GM12878 (cell line): ENCODE measurements around the gene TRIM32. TPM values are rescaled to one million over a fixed set of nuclear protein-coding genes. Genes with fewer than 3 reads are reported as not detected.

Experiments
- ATAC-seq: fragments of 200-7000 bp; cut with Tn5 transposase; 3 replicates; pipeline ENCODE4 v1.9.1; 2020; ENCODE audit warnings: mild to moderate bottlenecking, moderate library complexity
- BruUV-seq: library from RNA; stranded (reverse); fragments of 400-500 nt; replicated peaks from 2 replicates; lab custom pipeline; 2021; lab: Mats Ljungman, UMichigan
- CTCF ChIA-PET: fragments of 300-600 bp; sonication (Branson Sonifier 250); formaldehyde crosslinking; extraction: SDS; loops from one replicate; lab custom pipeline; 2021; ENCODE audit warnings: inconsistent platforms; lab: Yijun Ruan, JAX
- POLR2A ChIA-PET: fragments of 350-600 bp; formaldehyde crosslinking; extraction: SDS; loops from one replicate; lab custom pipeline; 2021; ENCODE audit warnings: inconsistent platforms; lab: Charles Lee
- RAD21 ChIA-PET: fragments of 300-600 bp; sonication (Branson Sonifier 250); formaldehyde crosslinking; loops from one replicate; lab custom pipeline; 2023; ENCODE audit warnings: antibody characterized with exemption; ENCODE audit not compliant: unreplicated experiment; lab: Charles Lee
- SMC1A ChIA-PET: fragments of 300-600 bp; sonication (Branson Sonifier 250); formaldehyde crosslinking; loops from one replicate; lab custom pipeline; 2023; ENCODE audit not compliant: unreplicated experiment, uncharacterized antibody; lab: Charles Lee
- DNase-seq: peaks from one replicate; pipeline ENCODE4 v3.0.0-alpha.2; 2011; ENCODE audit warnings: low read depth, low spot score
- FAIRE-seq: peaks from 3 replicates; lab custom pipeline; 2011; peaks lifted over from hg19 to GRCh38; lab: Jason Lieb, UNC
- H2AFZ ChIP-seq: 2 replicates; pipeline ENCODE4 v1.6.0; 2011; ENCODE audit warnings: low read depth, low read length, control low read depth; ENCODE audit not compliant: control insufficient read depth
- H3K27ac ChIP-seq: 2 replicates; pipeline ENCODE4 v1.5.1; 2011; ENCODE audit warnings: control low read depth; ENCODE audit not compliant: control insufficient read depth, insufficient read depth
- H3K27me3 ChIP-seq, 2 experiments: replicated peaks in 1 of 2; 2 replicates each; pipeline versions ENCODE4 v1.6.0 to v1.6.1; 2011; ENCODE audit warnings: low read length in 1 of 2; ENCODE audit not compliant: control insufficient read depth in 2 of 2, insufficient read depth in 2 of 2
- H3K36me3 ChIP-seq, 2 experiments: 2 replicates each; pipeline ENCODE4 v1.5.1; 2011; ENCODE audit warnings: low read length in 1 of 2; ENCODE audit not compliant: control insufficient read depth in 2 of 2, insufficient read depth in 2 of 2
- H3K4me1 ChIP-seq: 2 replicates; pipeline ENCODE4 v1.6.1; 2011; ENCODE audit warnings: mild to moderate bottlenecking, low read length, moderate library complexity, mixed read lengths; ENCODE audit not compliant: control insufficient read depth, insufficient read depth
- H3K4me2 ChIP-seq: 2 replicates; pipeline ENCODE4 v1.6.0; 2011; ENCODE audit warnings: control low read depth; ENCODE audit not compliant: control insufficient read depth, insufficient read depth
- H3K4me3 ChIP-seq: fragments of 200-600 bp; sonication (generic); 2 replicates; pipeline ENCODE4 v1.5.1; 2016
- H3K79me2 ChIP-seq: 2 replicates; pipeline ENCODE4 v1.6.0; 2011; ENCODE audit warnings: low read length; ENCODE audit not compliant: control insufficient read depth, insufficient read depth
- H3K9ac ChIP-seq: 2 replicates; pipeline ENCODE4 v1.8.0; 2011; ENCODE audit warnings: low read length, control low read depth, mixed read lengths; ENCODE audit not compliant: control insufficient read depth, insufficient read depth
- H3K9me3 ChIP-seq: replicated peaks from 3 replicates; pipeline ENCODE4 v1.5.1; 2011; ENCODE audit warnings: mild to moderate bottlenecking, low read length; ENCODE audit not compliant: control insufficient read depth, insufficient read depth
- H4K20me1 ChIP-seq: 2 replicates; pipeline ENCODE4 v1.6.0; 2011; ENCODE audit not compliant: control insufficient read depth, insufficient read depth
- EED ChIP-seq: sonication (generic); IDR thresholded peaks from 2 replicates; pipeline ENCODE4 v1.6.1; 2016; ENCODE audit warnings: antibody characterized with exemption, low read depth
- IKZF2 ChIP-seq, 2 experiments: fragments of 450-650 bp; IDR thresholded peaks; 2 replicates each; pipeline ENCODE4 v1.6.1; 2017; ENCODE audit warnings: mild to moderate bottlenecking in 2 of 2, moderate library complexity in 2 of 2
- MTA2 ChIP-seq: fragments of 450-650 bp; IDR thresholded peaks from 2 replicates; pipeline ENCODE4 v1.6.1; 2016; ENCODE audit warnings: low read depth, mild to moderate bottlenecking, moderate library complexity
- NR2C1 ChIP-seq: fragments of 450-650 bp; IDR thresholded peaks from 2 replicates; pipeline ENCODE4 v1.6.1; 2017; ENCODE audit warnings: antibody characterized with exemption, mild to moderate bottlenecking, moderate library complexity
- PML ChIP-seq: IDR thresholded peaks from 2 replicates; pipeline ENCODE4 v1.6.1; 2012; ENCODE audit warnings: low read length, inconsistent platforms
- TCF3 ChIP-seq: IDR thresholded peaks from 2 replicates; pipeline ENCODE4 v1.6.1; 2012; ENCODE audit warnings: low read depth, mild to moderate bottlenecking, low read length, borderline replicate concordance; ENCODE audit not compliant: insufficient read depth
- WGBS: methylation state at CpG from one replicate; pipeline ENCODE4 v1.1.6; 2016; ENCODE audit warnings: low lambda C conversion rate; ENCODE audit not compliant: insufficient replicate concordance, insufficient coverage; ENCODE audit errors: missing lambda C conversion rate; 5-methylcytosine and 5-hydroxymethylcytosine counted together
- in situ Hi-C: fragments of 300-500 bp; cut with MboI; formaldehyde crosslinking; loops from 9 replicates; pipeline ENCODE4 v1.14.3; 2018; ENCODE audit warnings: mixed read lengths
- intact Hi-C: fragments of 100-400 bp; cut with micrococcal nuclease; formaldehyde crosslinking; loops from one replicate; pipeline ENCODE4 v1.14.2; 2022; ENCODE audit not compliant: unreplicated experiment
- polyA plus RNA-seq, 11 experiments: library from polyadenylated mRNA; depleted of rRNA in 4 of 11; unstranded in 6 of 11; stranded (reverse) in 5 of 11; fragments of >200 nt; fragmentation: Nextera tagmentation in 4 of 11; fragmentation: Illumina TruSeq in 1 of 11; extraction: Ambion mirVana in 4 of 11; extraction: Trizol in 1 of 11; gene quantifications; 1 replicate in 1 of 11; 2 replicates in 10 of 11; pipeline versions ENCODE4 v1.2.1 to v1.2.3, GENCODE V29; 2011 to 2016; ENCODE audit warnings: inconsistent platforms in 2 of 11, missing spikeins in 2 of 11, low read depth in 1 of 11
- total RNA-seq, 4 experiments: library from RNA; depleted of rRNA in 3 of 4; stranded (reverse); fragments of >200 nt in 3 of 4; fragmentation: Illumina TruSeq in 1 of 4; extraction: Trizol in 1 of 4; gene quantifications; 2 replicates each; pipeline versions ENCODE4 v1.2.1 to v1.2.3, GENCODE V29; 2013 to 2021

Gene TRIM32
- total and polyA plus RNA-seq, 10 of the 15 experiments (the other 5 are each of a cell fraction or from before 2014, with no cell fraction given), result 7.1 to 23.8 (median 12.2) TPM

GRCh38 chr9:116715751-116716150 lies 28.6 kb downstream of the TRIM32 start:
- Histone ChIP-seq H3K27ac (no peak overlapping the region), H3K4me2 (no peak overlapping the region), H3K36me3 (no peaks in the 10 kb centered on the region), H4K20me1 (no peaks in the 10 kb centered on the region), H3K4me1 (no peaks in the 10 kb centered on the region), H3K27me3 (no peaks in the 10 kb centered on the region), H3K79me2 (no peaks in the 10 kb centered on the region), H2AFZ (no peak overlapping the region), H3K9me3 (no peaks in the 10 kb centered on the region), H3K4me3 (no peak overlapping the region), H3K9ac (no peak overlapping the region)
- SMC1A ChIA-PET, result interaction anchor here (1.2 kb wide), 1 partner anchor 9 kb away, joined by 3 read pairs; no protein-coding TSS in a partner anchor
- in situ Hi-C loops (no loop called here), intact Hi-C loops (no loop called here)
- BruUV-seq, result no TSS peak
- FAIRE-seq (no peak), ATAC-seq (no peak), DNase-seq (no peak)
- 33% methylated on average over 1 of the region's 1 CpG for WGBS
- POLR2A ChIA-PET, result no interaction called here
- RAD21 ChIA-PET, result no interaction called here
- TF ChIP-seq MTA2 (no peak), NR2C1 (no peak), IKZF2 (IDR thresholded peaks at IDR 0.05) (no peak), TCF3 (no peak)
- CTCF ChIA-PET, result no interaction called here

GRCh38 chr9:116716438-116716837 lies 29.3 kb downstream of the TRIM32 start:
- H3K4me3 ChIP-seq, result no peak overlapping the region
- no peak for TF ChIP-seq PML
- no peak for TF ChIP-seq EED
- H3K36me3 ChIP-seq, result no peaks in the 10 kb centered on the region
- FAIRE-seq (no peak), ATAC-seq (no peak), DNase-seq (no peak)
- no peaks in the 10 kb centered on the region for H3K9me3 ChIP-seq
- H3K4me2 ChIP-seq, result no peak overlapping the region
- ChIA-PET CTCF (no interaction called here), RAD21 (no interaction called here), POLR2A (no interaction called here), SMC1A (no interaction called here)
- H4K20me1 ChIP-seq, result no peaks in the 10 kb centered on the region
- in situ Hi-C loops, result no loop called here
- BruUV-seq, result no TSS peak
- intact Hi-C loops, result no loop called here
- no peaks in the 10 kb centered on the region for H3K27me3 ChIP-seq
- no peak overlapping the region for H2AFZ ChIP-seq
- H3K27ac ChIP-seq, result no peak overlapping the region
- no peaks in the 10 kb centered on the region for H3K4me1 ChIP-seq
- no peak overlapping the region for H3K9ac ChIP-seq
- no peaks in the 10 kb centered on the region for H3K79me2 ChIP-seq
